Sigmoid colon (tissue), 7 donors: Measurements from ENCODE around the gene CSPG5. TPM values are rescaled to one million over a fixed set of nuclear protein-coding genes. Genes with fewer than 3 reads are reported as not detected.

Source experiments
- DNase-seq: peaks from one replicate; pipeline ENCODE4 v3.0.0-alpha.2; 2019
- H3K27ac ChIP-seq, 4 donors: fragments of 200-600 bp; sonication (generic); one replicate each; pipeline ENCODE4 v1.5.1; 2016 to 2019; ENCODE audit warnings: mild to moderate bottlenecking in 1 of 4
- H3K27me3 ChIP-seq, 3 donors: fragments of 200-600 bp; sonication (generic); one replicate each; pipeline ENCODE4 v1.5.1; 2019; ENCODE audit warnings: mild to moderate bottlenecking in 1 of 3
- H3K36me3 ChIP-seq, 4 donors: fragments of 200-600 bp; sonication (generic); one replicate each; pipeline ENCODE4 v1.5.1; 2016 to 2019
- H3K4me1 ChIP-seq, 4 donors: fragments of 200-600 bp; sonication (generic); one replicate each; pipeline ENCODE4 v1.5.1; 2017 to 2019
- H3K4me3 ChIP-seq, 4 donors: fragments of 200-600 bp; sonication (generic); one replicate each; pipeline ENCODE4 v1.5.1; 2017 to 2019; ENCODE audit warnings: mild to moderate bottlenecking in 2 of 4, moderate library complexity in 1 of 4
- H3K9me3 ChIP-seq, 4 donors: fragments of 200-600 bp in 3 of 4; sonication (generic) in 3 of 4; one replicate each; pipeline versions ENCODE4 v1.5.1 to v1.6.1; 2013 to 2019
- EP300 ChIP-seq, 4 donors: sonication (generic); formaldehyde crosslinking; IDR thresholded peaks; one replicate each; pipeline ENCODE4 v1.6.1; 2017; ENCODE audit warnings: antibody characterized with exemption in 4 of 4
- POLR2A ChIP-seq, 2 donors: fragments of 450-650 bp; IDR thresholded peaks; one replicate each; pipeline ENCODE4 v1.6.1; 2016; ENCODE audit warnings: antibody characterized with exemption in 2 of 2, mild to moderate bottlenecking in 2 of 2, moderate library complexity in 2 of 2
- POLR2AphosphoS5 ChIP-seq, 4 donors: sonication (generic); formaldehyde crosslinking; IDR thresholded peaks; one replicate each; pipeline ENCODE4 v1.6.1; 2017; ENCODE audit warnings: antibody characterized with exemption in 4 of 4
- WGBS, 2 donors: extraction: QIAGEN DNeasy Blood & Tissue Kit; methylation state at CpG; one replicate each; pipeline ENCODE4 v1.1.7; 2013; 5-methylcytosine and 5-hydroxymethylcytosine counted together
- intact Hi-C: fragments of 100-400 bp; cut with DNase I; formaldehyde crosslinking; loops from one replicate; pipeline ENCODE4 v1.15.1; 2023
- polyA plus RNA-seq, 3 donors: library from polyadenylated mRNA; stranded (reverse); fragments of 200-250 nt; gene quantifications; one replicate each; pipeline ENCODE4 v1.2.3, GENCODE V29; 2013
- total RNA-seq, 4 donors: library from RNA; depleted of rRNA; stranded (reverse); fragments of >200 nt; gene quantifications; one replicate each; pipeline ENCODE4 v1.1.0, GENCODE V29; 2016
- TF ChIP-seq, protein P1 (sequence below), 4 experiments: fragments of 450-650 bp in 3 of 4; fragments of 200-600 bp in 1 of 4; IDR thresholded peaks; one replicate each; pipeline ENCODE4 v1.5.1; 2016 to 2019; ENCODE audit warnings: antibody characterized with exemption in 4 of 4, mild to moderate bottlenecking in 3 of 4, moderate library complexity in 2 of 4
- donor health status: healthy with polysubstance abuse.
- donor health status: Bipolar disorder and iron deficiency.
- donor health status: healthy.

CSPG5 gene, protein sequence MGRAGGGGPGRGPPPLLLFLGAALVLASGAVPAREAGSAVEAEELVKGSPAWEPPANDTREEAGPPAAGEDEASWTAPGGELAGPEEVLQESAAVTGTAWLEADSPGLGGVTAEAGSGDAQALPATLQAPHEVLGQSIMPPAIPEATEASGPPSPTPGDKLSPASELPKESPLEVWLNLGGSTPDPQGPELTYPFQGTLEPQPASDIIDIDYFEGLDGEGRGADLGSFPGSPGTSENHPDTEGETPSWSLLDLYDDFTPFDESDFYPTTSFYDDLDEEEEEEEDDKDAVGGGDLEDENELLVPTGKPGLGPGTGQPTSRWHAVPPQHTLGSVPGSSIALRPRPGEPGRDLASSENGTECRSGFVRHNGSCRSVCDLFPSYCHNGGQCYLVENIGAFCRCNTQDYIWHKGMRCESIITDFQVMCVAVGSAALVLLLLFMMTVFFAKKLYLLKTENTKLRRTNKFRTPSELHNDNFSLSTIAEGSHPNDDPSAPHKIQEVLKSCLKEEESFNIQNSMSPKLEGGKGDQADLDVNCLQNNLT
- 1 to 10 TPM in 3 of 4 donors, under 1 TPM in 1; 0.99 to 2.3 (median 1.5) TPM for total RNA-seq
- polyA plus RNA-seq: 1 to 10 TPM in 1 of 3 donors, not detected in 2; 1.0 TPM

DNA sequence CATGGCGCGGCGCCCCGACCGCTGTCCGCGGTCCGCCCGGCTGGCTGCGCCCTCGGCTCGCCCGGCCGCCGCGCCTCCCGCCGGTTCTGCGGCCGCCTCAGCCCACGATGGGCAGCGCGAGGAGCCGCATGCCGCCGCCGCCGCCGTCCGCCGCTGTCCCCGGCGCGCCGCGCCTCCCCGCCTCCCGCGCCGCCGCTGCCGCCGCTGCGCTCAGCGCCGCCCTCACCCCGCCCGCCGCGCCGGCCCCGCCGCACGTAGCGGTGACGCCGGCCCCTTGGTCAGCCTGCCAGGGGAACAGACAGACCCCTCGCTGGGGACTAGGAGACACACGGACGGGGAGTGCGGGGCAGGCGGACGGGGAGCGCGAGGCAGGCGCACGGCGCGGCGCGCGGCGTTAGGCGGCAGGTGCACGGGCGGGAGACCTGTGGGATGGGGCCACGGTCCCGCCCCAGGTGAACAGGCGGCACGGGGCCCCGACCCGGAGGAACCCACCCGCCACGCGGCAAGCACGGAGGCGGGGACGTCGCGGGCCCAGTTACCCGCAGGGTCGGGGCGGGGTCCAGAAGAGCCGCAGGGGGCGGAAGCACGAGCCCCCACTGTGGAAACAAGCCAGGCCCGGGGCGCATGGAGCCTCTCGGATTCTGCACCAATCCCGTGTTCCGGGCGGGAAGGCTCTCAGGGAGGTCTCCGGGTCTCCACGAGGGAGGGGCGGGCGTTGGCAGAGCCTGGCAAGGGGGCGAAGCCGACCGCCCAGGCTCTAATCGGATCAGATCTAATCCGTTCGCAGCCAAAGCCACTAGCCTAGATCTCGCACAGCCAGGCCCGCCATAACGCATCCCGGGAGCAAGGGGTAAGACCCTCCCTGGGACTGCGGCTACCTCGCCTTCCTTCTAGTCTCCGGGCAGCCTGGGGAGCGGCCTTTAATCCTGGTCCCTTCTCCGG lies at the start of gene CSPG5:
CSPG5 (minus strand) TSS at position 175 of the 942 bp plus-strand sequence; CDS start at position 3, 172 bp downstream.
- no peak for DNase-seq
- TF ChIP-seq EP300 (IDR thresholded peaks at IDR 0.05) (no peak), POLR2AphosphoS5 (IDR thresholded peaks at IDR 0.05) (no peak), POLR2A (IDR thresholded peaks at IDR 0.05) (no peak)
- TF ChIP-seq, protein P1, sequence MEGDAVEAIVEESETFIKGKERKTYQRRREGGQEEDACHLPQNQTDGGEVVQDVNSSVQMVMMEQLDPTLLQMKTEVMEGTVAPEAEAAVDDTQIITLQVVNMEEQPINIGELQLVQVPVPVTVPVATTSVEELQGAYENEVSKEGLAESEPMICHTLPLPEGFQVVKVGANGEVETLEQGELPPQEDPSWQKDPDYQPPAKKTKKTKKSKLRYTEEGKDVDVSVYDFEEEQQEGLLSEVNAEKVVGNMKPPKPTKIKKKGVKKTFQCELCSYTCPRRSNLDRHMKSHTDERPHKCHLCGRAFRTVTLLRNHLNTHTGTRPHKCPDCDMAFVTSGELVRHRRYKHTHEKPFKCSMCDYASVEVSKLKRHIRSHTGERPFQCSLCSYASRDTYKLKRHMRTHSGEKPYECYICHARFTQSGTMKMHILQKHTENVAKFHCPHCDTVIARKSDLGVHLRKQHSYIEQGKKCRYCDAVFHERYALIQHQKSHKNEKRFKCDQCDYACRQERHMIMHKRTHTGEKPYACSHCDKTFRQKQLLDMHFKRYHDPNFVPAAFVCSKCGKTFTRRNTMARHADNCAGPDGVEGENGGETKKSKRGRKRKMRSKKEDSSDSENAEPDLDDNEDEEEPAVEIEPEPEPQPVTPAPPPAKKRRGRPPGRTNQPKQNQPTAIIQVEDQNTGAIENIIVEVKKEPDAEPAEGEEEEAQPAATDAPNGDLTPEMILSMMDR (IDR thresholded peaks at IDR 0.05): no peak
- peak within 1 kb of the TSS; percentile 39 to 76 (median 68) for H3K4me3 ChIP-seq
- H3K4me1 ChIP-seq: peaks cover 0 to 20% (median 16%) of the 10 kb centered on the region in 4 donors
- H3K36me3 ChIP-seq: no peaks in the 10 kb centered on the region
- intact Hi-C loops: loop anchor here (10.0 kb wide), 1 partner anchor 54 kb away; no protein-coding TSS in a partner anchor
- H3K27me3 ChIP-seq: peaks cover 0 to 26% (median 0%) of the 10 kb centered on the region in 3 donors
- WGBS, 2 donors: 4 to 5% methylated on average over 121 of the region's 121 CpGs
- no peaks in the 10 kb centered on the region for H3K9me3 ChIP-seq
- H3K27ac ChIP-seq: peak within 1 kb of the TSS in 1 of 4 donors; percentile 43

DNA sequence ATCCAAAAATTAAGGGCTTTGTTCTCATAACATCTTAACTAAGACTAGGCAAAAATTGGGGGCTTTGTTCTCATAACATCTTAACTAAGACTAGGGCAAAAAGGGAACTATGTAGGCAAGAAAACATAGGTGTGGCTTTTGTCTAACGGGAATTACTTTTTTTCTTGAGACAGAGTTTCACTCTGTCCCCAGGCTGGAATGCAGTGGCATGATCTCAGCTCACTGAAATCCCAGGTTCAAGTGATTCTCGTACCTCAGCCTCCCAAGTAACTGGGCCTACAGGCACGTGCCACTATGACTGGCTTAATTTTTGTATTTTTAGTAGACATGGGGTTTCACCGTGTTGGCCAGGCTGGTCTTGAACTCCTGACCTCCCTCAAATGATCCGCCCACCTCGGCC lies 49.8 kb upstream of the CSPG5 start:
- Histone ChIP-seq H3K9me3 (no peaks in the 10 kb centered on the region), H3K27me3 (no peaks in the 10 kb centered on the region), H3K4me3 (no peak overlapping the region), H3K27ac (no peak overlapping the region), H3K36me3 (peaks cover 0 to 66% (median 6%) of the 10 kb centered on the region in 4 donors), H3K4me1 (no peaks in the 10 kb centered on the region)
- 86 to 94% methylated on average over 6 of the region's 6 CpGs for WGBS, 2 donors
- TF ChIP-seq, protein P1 (IDR thresholded peaks at IDR 0.05): no peak
- TF ChIP-seq POLR2AphosphoS5 (IDR thresholded peaks at IDR 0.05) (no peak), EP300 (IDR thresholded peaks at IDR 0.05) (no peak), POLR2A (IDR thresholded peaks at IDR 0.05) (no peak)
- intact Hi-C loops: no loop called here
- DNase-seq: no peak

DNA sequence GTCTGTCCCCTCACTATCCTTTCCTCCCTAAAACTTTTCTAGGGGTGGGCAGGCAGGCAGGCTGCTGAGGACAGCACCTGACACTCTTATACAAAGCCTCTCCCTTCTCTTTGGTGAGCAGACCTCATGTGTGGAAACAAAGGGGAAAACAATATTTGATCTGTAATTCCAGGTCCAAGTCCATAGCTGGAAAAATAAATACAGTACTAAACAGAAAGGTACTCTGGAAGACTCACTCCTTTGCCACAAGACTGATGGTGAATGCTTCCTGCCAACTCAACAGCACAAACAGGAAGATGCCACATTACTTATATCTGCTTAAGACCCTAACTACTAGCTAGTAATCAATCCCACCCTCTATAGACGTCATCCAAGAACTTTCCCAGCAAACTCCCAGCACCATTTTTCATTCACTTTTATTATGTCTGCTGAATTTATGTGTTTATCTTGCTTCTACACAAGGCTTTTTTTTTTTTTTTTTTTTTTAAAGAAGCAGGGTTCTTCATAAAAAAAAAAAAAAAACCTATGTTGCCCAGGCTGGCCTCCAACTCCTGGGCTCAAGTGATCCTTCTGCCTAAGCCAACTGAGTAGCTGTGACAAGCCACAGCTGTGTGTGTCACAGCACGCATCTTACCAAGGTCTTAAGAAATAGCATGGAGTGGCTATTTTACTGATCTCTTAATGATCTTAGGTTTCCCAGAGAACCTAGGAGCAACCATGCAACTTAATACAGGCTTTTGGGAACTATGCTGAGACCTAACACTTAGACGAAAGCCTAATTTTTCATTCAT lies 44.2 kb upstream of the CSPG5 start:
- H3K9me3 ChIP-seq: no peaks in the 10 kb centered on the region
- peaks cover 0 to 3% (median 0%) of the 10 kb centered on the region in 4 donors for H3K4me1 ChIP-seq
- H3K36me3 ChIP-seq: peaks cover 10 to 61% (median 17%) of the 10 kb centered on the region in 4 donors
- H3K27me3 ChIP-seq: no peaks in the 10 kb centered on the region
- no peak overlapping the region for H3K4me3 ChIP-seq
- TF ChIP-seq, protein P1 (IDR thresholded peaks at IDR 0.05): no peak
- TF ChIP-seq POLR2A (IDR thresholded peaks at IDR 0.05): no peak
- TF ChIP-seq EP300 (IDR thresholded peaks at IDR 0.05): no peak
- TF ChIP-seq POLR2AphosphoS5 (IDR thresholded peaks at IDR 0.05): no peak
- no peak for DNase-seq
- intact Hi-C loops: no loop called here
- WGBS, 2 donors: 76 to 80% methylated on average over 3 of the region's 3 CpGs
- no peak overlapping the region for H3K27ac ChIP-seq
